ENCODE data around the gene RHBDD1. TPM values are rescaled to one million over a fixed set of nuclear protein-coding genes. Genes with fewer than 3 reads are reported as not detected.

RHBDD1 gene
- total RNA-seq, 1 donor from 2014 or later, result 34.9 TPM

DNA sequence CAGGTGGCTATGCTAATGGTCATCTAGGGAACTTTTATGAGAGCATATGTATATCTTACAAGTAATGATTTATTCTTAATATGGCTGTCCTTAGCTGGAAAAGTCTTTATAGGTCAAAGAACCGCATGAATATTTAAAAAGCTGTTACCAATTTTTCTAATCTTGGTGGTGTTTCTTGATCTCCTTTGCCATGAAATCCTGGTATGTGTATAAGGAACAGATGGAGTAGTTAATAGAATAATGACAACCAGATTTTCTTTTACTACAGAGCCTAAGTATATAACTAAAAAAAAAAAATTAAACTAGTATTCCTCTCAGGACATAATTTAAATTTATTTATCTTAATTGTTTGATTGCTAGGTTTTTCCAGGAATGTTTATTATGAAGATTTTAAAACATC lies 74.5 kb downstream of the RHBDD1 start:
- H3K27ac Mint-ChIP-seq, result no peak overlapping the region
- peaks cover 17% of the 10 kb centered on the region for H3K36me3 Mint-ChIP-seq
- no peak overlapping the region for H3K4me3 Mint-ChIP-seq
- no peaks in the 10 kb centered on the region for H3K27me3 Mint-ChIP-seq
- no peak for TF ChIP-seq CTCF (conservative IDR thresholded peaks at IDR 0.05)
- H3K9me3 Mint-ChIP-seq, result no peaks in the 10 kb centered on the region
- DNase-seq (ENCODE audit: extremely low spot score, unreplicated experiment), result no peak
- H3K4me1 Mint-ChIP-seq (ENCODE audit: unreplicated experiment), result no peaks in the 10 kb centered on the region

- H3K36me3 Mint-ChIP-seq, result peaks cover 18% of the 10 kb centered on the region
- no peak for DNase-seq (ENCODE audit: extremely low spot score, unreplicated experiment)
- H3K9me3 Mint-ChIP-seq, result no peaks in the 10 kb centered on the region
- H3K4me1 Mint-ChIP-seq (ENCODE audit: unreplicated experiment), result no peaks in the 10 kb centered on the region
- no peaks in the 10 kb centered on the region for H3K27me3 Mint-ChIP-seq
- no peak for TF ChIP-seq CTCF (conservative IDR thresholded peaks at IDR 0.05)
- H3K4me3 Mint-ChIP-seq, result no peak overlapping the region
- no peak overlapping the region for H3K27ac Mint-ChIP-seq
Measured at GRCh38 chr2:226911932-226912331, 76.1 kb downstream of the RHBDD1 start.

DNA sequence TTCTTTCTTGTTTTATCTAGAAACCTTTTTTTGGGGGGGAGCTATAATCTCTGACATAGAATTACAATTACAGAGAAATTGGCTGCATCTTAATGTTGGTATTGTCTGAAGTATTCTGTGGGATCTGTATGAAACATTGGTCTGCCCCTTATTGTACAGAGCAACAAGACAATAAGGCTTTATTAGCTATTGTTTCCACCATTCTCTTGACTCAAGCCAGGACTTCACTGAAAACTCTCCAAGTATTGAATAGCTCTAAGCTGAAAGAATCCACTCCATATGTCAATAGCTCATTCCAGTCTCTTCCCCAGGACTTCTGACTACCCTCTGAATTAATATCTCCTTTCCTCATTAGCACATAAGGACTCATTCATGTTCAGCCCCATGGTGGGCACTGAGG lies 77.8 kb downstream of the RHBDD1 start:
- Mint-ChIP-seq H3K9me3 (no peaks in the 10 kb centered on the region), H3K4me1 (ENCODE audit: unreplicated experiment) (no peaks in the 10 kb centered on the region), H3K27ac (no peak overlapping the region), H3K36me3 (peaks cover 18% of the 10 kb centered on the region), H3K4me3 (no peak overlapping the region), H3K27me3 (no peaks in the 10 kb centered on the region)
- TF ChIP-seq CTCF (conservative IDR thresholded peaks at IDR 0.05), result no peak
- no peak for DNase-seq (ENCODE audit: extremely low spot score, unreplicated experiment)

DNA sequence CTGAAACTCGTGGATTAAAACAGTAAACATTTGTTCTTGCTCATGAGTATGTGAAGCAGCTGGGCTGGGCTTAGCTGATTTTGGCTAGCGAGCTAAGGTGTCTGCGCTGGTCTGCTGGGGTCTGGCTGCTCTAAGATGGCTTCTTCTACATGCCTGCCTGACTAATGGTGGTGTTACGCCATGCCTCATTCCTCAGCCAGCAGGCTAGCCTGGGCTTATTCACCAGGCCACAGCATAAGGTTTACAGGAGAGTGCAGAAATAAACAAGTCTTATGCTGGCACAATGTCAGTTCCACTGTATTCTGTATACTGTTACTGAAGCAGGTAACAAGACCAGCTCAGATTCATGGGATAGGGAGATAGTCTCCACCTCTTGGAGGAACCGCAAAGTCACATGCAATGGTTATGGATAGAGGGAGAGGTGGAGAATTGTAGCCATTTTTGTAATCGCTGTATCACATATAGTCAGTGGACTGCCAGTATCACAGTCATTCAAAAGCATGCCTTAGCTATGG lies 80.0 kb downstream of the RHBDD1 start:
- H3K27me3 Mint-ChIP-seq, result no peaks in the 10 kb centered on the region
- no peak overlapping the region for H3K4me3 Mint-ChIP-seq
- no peaks in the 10 kb centered on the region for H3K9me3 Mint-ChIP-seq
- no peak for TF ChIP-seq CTCF (conservative IDR thresholded peaks at IDR 0.05)
- no peaks in the 10 kb centered on the region for H3K4me1 Mint-ChIP-seq (ENCODE audit: unreplicated experiment)
- H3K36me3 Mint-ChIP-seq, result peaks cover 14% of the 10 kb centered on the region
- no peak for DNase-seq (ENCODE audit: extremely low spot score, unreplicated experiment)
- no peak overlapping the region for H3K27ac Mint-ChIP-seq

DNA sequence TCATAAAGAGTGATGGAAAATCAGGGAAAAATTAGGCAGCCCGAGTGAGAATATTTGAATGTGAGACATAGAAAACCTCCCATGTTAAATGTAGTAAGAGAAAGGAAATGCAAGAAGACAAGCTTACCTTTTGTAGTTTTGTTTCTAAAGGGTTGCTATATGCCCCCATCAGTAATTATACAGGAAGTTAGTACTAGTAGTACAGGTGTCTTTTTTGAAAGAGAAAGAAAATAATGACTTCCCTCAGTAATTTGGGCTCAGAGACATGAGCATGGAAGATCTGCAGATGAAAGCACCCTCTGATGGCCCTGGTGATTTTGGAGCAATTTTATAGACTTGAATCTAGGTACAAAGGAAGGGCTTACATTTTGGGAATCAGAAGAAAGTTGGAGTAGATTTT lies 80.8 kb downstream of the RHBDD1 start:
- H3K9me3 Mint-ChIP-seq, result no peaks in the 10 kb centered on the region
- no peak for DNase-seq (ENCODE audit: extremely low spot score, unreplicated experiment)
- H3K4me1 Mint-ChIP-seq (ENCODE audit: unreplicated experiment), result no peaks in the 10 kb centered on the region
- no peaks in the 10 kb centered on the region for H3K27me3 Mint-ChIP-seq
- no peak overlapping the region for H3K27ac Mint-ChIP-seq
- H3K4me3 Mint-ChIP-seq, result no peak overlapping the region
- H3K36me3 Mint-ChIP-seq, result peaks cover 14% of the 10 kb centered on the region
- TF ChIP-seq CTCF (conservative IDR thresholded peaks at IDR 0.05), result no peak

DNA sequence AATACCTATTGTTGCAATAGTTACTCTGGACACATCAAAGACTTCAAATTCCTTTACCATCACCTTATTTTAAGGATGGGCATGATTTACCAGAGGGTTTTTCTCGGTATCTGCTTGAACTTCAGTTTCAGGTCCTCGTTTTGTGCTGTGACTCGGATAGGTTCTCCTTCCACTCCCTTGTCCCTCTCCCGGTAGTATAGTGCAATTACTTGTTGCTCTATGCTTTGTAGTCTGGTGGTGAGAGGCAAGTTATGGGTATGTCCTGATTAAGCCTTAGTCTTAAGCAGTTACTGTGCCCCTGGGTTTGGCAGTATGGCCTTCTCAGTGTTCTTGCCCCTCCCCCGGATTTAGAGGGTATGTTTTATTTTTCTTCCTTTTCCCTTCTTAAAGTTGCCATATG lies 96.6 kb downstream of the RHBDD1 start:
- peaks cover 3% of the 10 kb centered on the region for H3K4me1 Mint-ChIP-seq (ENCODE audit: unreplicated experiment)
- no peak overlapping the region for H3K4me3 Mint-ChIP-seq
- H3K27ac Mint-ChIP-seq, result no peak overlapping the region
- TF ChIP-seq CTCF (conservative IDR thresholded peaks at IDR 0.05), result no peak
- no peaks in the 10 kb centered on the region for H3K27me3 Mint-ChIP-seq
- DNase-seq (ENCODE audit: extremely low spot score, unreplicated experiment), result no peak
- no peaks in the 10 kb centered on the region for H3K36me3 Mint-ChIP-seq
- peaks cover 18% of the 10 kb centered on the region for H3K9me3 Mint-ChIP-seq
